ENCODE data around the gene KIF9.
"Not testable (repeated sequence)": the region's sequence is repeated elsewhere in the genome, so short reads cannot be mapped to it uniquely, and the experiment has no call there.

KIF9 gene

DNA sequence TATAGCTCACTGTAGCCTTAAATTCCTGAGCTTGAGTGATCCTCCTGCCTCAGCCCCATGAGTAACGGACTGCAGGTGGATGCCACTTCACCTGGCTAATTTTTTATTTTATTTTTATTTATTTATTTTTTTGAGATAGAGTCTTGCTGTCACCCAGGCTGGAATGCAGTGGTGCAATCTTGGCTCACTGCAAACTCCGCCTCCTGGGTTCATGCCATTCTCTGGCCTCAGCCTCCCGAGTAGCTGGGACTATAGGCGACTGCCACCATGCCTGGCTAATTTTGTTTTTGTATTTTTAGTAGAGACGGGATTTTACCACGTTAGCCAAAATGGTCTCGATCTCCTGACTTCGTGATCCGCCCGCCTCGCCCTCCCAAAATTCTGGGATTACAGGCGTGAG is 102.6 kb downstream of the KIF9 start:
- not testable (repeated sequence) for DNase-seq
